Measurements from ENCODE around the gene FMNL2. TPM values are rescaled to one million over a fixed set of nuclear protein-coding genes. Genes with fewer than 3 reads are reported as not detected.

FMNL2 gene
- total RNA-seq, 1 experiment from 2014 or later, result 33.6 TPM

DNA sequence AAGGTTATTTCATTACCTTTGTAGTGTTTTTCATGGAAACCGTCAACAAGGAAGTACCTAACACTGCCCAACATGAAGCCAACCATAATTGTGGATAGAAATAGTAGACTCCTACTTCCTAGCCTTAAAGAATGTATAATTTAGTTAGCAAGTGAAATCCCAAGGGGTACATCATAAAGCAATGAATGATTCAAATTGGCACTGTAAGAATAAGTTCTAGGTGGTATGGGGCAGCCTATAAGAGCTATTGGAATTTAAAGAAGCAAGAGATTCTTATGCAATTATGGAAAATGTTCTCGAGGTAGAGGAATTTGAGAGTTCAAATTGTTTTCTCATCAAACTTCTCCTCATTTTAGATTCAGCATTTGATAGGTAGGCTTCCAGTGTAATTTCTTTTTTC is 157.9 kb downstream of the FMNL2 start:
- H3K23ac ChIP-seq (ENCODE audit: insufficient read length, low read depth, low read length), result no peak overlapping the region
- no peaks in the 10 kb centered on the region for H3K27me3 Mint-ChIP-seq (ENCODE audit: low read depth)
- no peak overlapping the region for H2BK20ac ChIP-seq (ENCODE audit: low read depth, low read length, poor library complexity, severe bottlenecking)
- H2BK12ac ChIP-seq (ENCODE audit: insufficient read length, low read depth, low read length), result no peak overlapping the region
- no peak overlapping the region for H3K4ac ChIP-seq (ENCODE audit: low read depth, low read length)
- WGBS (ENCODE audit: extremely low coverage, insufficient read length, low lambda C conversion rate), result no CpG with 5 or more reads among the region's 2 CpGs
- no peak overlapping the region for H2AK5ac ChIP-seq (ENCODE audit: insufficient read length, low read length)
- no peak overlapping the region for H3K27ac ChIP-seq (ENCODE audit: insufficient read length, low read depth, low read length)
- H3K56ac ChIP-seq (ENCODE audit: insufficient read length, low read depth, low read length), result no peak overlapping the region
- TF ChIP-seq, protein P1, sequence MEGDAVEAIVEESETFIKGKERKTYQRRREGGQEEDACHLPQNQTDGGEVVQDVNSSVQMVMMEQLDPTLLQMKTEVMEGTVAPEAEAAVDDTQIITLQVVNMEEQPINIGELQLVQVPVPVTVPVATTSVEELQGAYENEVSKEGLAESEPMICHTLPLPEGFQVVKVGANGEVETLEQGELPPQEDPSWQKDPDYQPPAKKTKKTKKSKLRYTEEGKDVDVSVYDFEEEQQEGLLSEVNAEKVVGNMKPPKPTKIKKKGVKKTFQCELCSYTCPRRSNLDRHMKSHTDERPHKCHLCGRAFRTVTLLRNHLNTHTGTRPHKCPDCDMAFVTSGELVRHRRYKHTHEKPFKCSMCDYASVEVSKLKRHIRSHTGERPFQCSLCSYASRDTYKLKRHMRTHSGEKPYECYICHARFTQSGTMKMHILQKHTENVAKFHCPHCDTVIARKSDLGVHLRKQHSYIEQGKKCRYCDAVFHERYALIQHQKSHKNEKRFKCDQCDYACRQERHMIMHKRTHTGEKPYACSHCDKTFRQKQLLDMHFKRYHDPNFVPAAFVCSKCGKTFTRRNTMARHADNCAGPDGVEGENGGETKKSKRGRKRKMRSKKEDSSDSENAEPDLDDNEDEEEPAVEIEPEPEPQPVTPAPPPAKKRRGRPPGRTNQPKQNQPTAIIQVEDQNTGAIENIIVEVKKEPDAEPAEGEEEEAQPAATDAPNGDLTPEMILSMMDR (conservative IDR thresholded peaks at IDR 0.05), result no peak
- H2BK15ac ChIP-seq (ENCODE audit: low read depth, low read length), result no peak overlapping the region
- no peak for DNase-seq
- H3K9ac ChIP-seq (ENCODE audit: extremely low read depth, insufficient read length, low read length), result no peak overlapping the region
- H4K91ac ChIP-seq (ENCODE audit: insufficient read length, low read depth, low read length), result no peak overlapping the region
- peak overlapping the region in 1 of 2 experiments; percentile 61; a peak in 2 of 5 replicates for H3K4me3 Mint-ChIP-seq
- H3K4me1 Mint-ChIP-seq, result peaks cover 58 to 60% of the 10 kb centered on the region in 2 experiments
- H3K79me1 ChIP-seq (ENCODE audit: insufficient read depth, low read depth, low read length, poor library complexity, severe bottlenecking), result peaks cover under 1% of the 10 kb centered on the region
- peaks cover 5% of the 10 kb centered on the region; the same call in 1 of the 2 replicates for H3K79me2 ChIP-seq (ENCODE audit: insufficient read depth, low read length)
- no peaks in the 10 kb centered on the region for H3K23me2 ChIP-seq (ENCODE audit: insufficient read length, low read depth, low read length, poor library complexity, severe bottlenecking)
- H2AFZ ChIP-seq (ENCODE audit: low read length), result no peak overlapping the region
- H3K27me3 ChIP-seq (ENCODE audit: insufficient read depth, low read length), result no peaks in the 10 kb centered on the region
- H4K20me1 ChIP-seq (ENCODE audit: control insufficient read depth, insufficient read depth, insufficient read length), result no peaks in the 10 kb centered on the region
- H4K5ac ChIP-seq (ENCODE audit: insufficient read length, low read depth, low read length), result no peak overlapping the region
- no peak overlapping the region for H2BK120ac ChIP-seq (ENCODE audit: low read depth, low read length, poor library complexity, severe bottlenecking)
- H3K9me3 Mint-ChIP-seq, result peaks cover 10 to 12% of the 10 kb centered on the region in 2 experiments
- peak overlapping the region; percentile 41 to 97 (median 77); a peak in 5 of 7 replicates for H3K27ac Mint-ChIP-seq
- no peak overlapping the region for H3K18ac ChIP-seq (ENCODE audit: insufficient read length, low read depth, low read length)
- H4K8ac ChIP-seq (replicated peaks; ENCODE audit: insufficient read length, low read depth, low read length), result no peak overlapping the region
- no peak overlapping the region for H3T11ph ChIP-seq (ENCODE audit: low read length)
- peaks cover 10% of the 10 kb centered on the region for H3K4me1 ChIP-seq (ENCODE audit: insufficient read depth, low read length)
- H3K9me3 ChIP-seq (ENCODE audit: control insufficient read depth, low read depth, low read length), result no peaks in the 10 kb centered on the region
- no peak overlapping the region for H3K14ac ChIP-seq (ENCODE audit: insufficient read depth, low read length)
- H3K4me2 ChIP-seq (ENCODE audit: insufficient read depth, insufficient read length, low read length), result peak overlapping the region; percentile 4
- H2BK5ac ChIP-seq (ENCODE audit: insufficient read length, low read length), result no peak overlapping the region
- H3K36me3 Mint-ChIP-seq (ENCODE audit: insufficient read depth in 1 of 3, low read depth in 3 of 3), result peaks cover 0 to 12% (median 6%) of the 10 kb centered on the region in 3 experiments; a peak in 4 of 7 replicates

Data from H9 (cell line).